Measurements from ENCODE around the gene DOCK3.
"Not testable (repeated sequence)": the region's sequence is repeated elsewhere in the genome, so short reads cannot be mapped to it uniquely, and the experiment has no call there.

The DOCK3 gene

GRCh38 chr3:51075221-51075775, 400.6 kb downstream of the DOCK3 start:
- in situ Hi-C loops (cut with HindIII; ENCODE audit: low sequenced_read_pairs): no loop called here

- in situ Hi-C loops (cut with HindIII; ENCODE audit: low sequenced_read_pairs): no loop called here
Observed at GRCh38 chr3:51082363-51082762, 407.6 kb downstream of the DOCK3 start.

- in situ Hi-C loops (cut with HindIII; ENCODE audit: low sequenced_read_pairs): no loop called here
Observed at GRCh38 chr3:51083490-51083889, 408.8 kb downstream of the DOCK3 start.

GRCh38 chr3:51092141-51092540, 417.4 kb downstream of the DOCK3 start:
- in situ Hi-C loops (cut with HindIII; ENCODE audit: low sequenced_read_pairs): not testable (repeated sequence)

GRCh38 chr3:51094838-51095237, 420.1 kb downstream of the DOCK3 start:
- in situ Hi-C loops (cut with HindIII; ENCODE audit: low sequenced_read_pairs): not testable (repeated sequence)

GRCh38 chr3:51099794-51100535, 425.2 kb downstream of the DOCK3 start:
- in situ Hi-C loops (cut with HindIII; ENCODE audit: low sequenced_read_pairs): loop anchor here (25.0 kb wide), 1 partner anchor 262 kb away; no protein-coding TSS in a partner anchor

- in situ Hi-C loops (cut with HindIII; ENCODE audit: low sequenced_read_pairs): loop anchor here (25.0 kb wide), 1 partner anchor 262 kb away; no protein-coding TSS in a partner anchor
Observed at GRCh38 chr3:51100536-51100851, 425.8 kb downstream of the DOCK3 start.

GRCh38 chr3:51102396-51102795, 427.7 kb downstream of the DOCK3 start:
- in situ Hi-C loops (cut with HindIII; ENCODE audit: low sequenced_read_pairs): loop anchor here (25.0 kb wide), 1 partner anchor 260 kb away; no protein-coding TSS in a partner anchor

- in situ Hi-C loops (cut with HindIII; ENCODE audit: low sequenced_read_pairs): loop anchor here (25.0 kb wide), 1 partner anchor 256 kb away; no protein-coding TSS in a partner anchor
Observed at GRCh38 chr3:51106242-51106876, 431.6 kb downstream of the DOCK3 start.

- in situ Hi-C loops (cut with HindIII; ENCODE audit: low sequenced_read_pairs): loop anchor here (25.0 kb wide), 1 partner anchor 252 kb away; no protein-coding TSS in a partner anchor
Observed at GRCh38 chr3:51110586-51110985, 435.9 kb downstream of the DOCK3 start.

- in situ Hi-C loops (cut with HindIII; ENCODE audit: low sequenced_read_pairs): loop anchor here (25.0 kb wide), 1 partner anchor 239 kb away; no protein-coding TSS in a partner anchor
Observed at GRCh38 chr3:51122944-51123343, 448.2 kb downstream of the DOCK3 start.

GRCh38 chr3:51123531-51123930, 448.8 kb downstream of the DOCK3 start:
- in situ Hi-C loops (cut with HindIII; ENCODE audit: low sequenced_read_pairs): loop anchor here (25.0 kb wide), 1 partner anchor 239 kb away; no protein-coding TSS in a partner anchor

- in situ Hi-C loops (cut with HindIII; ENCODE audit: low sequenced_read_pairs): not testable (repeated sequence)
Observed at GRCh38 chr3:51131607-51132006, 456.9 kb downstream of the DOCK3 start.

GRCh38 chr3:51137715-51138114, 463.0 kb downstream of the DOCK3 start:
- in situ Hi-C loops (cut with HindIII; ENCODE audit: low sequenced_read_pairs): no loop called here

- in situ Hi-C loops (cut with HindIII; ENCODE audit: low sequenced_read_pairs): no loop called here
Observed at GRCh38 chr3:51139616-51140015, 464.9 kb downstream of the DOCK3 start.

- in situ Hi-C loops (cut with HindIII; ENCODE audit: low sequenced_read_pairs): no loop called here
Observed at GRCh38 chr3:51141573-51141972, 466.8 kb downstream of the DOCK3 start.

- in situ Hi-C loops (cut with HindIII; ENCODE audit: low sequenced_read_pairs): no loop called here
Observed at GRCh38 chr3:51145811-51146585, 471.3 kb downstream of the DOCK3 start.

GRCh38 chr3:51146781-51147180, 472.1 kb downstream of the DOCK3 start:
- in situ Hi-C loops (cut with HindIII; ENCODE audit: low sequenced_read_pairs): no loop called here

- in situ Hi-C loops (cut with HindIII; ENCODE audit: low sequenced_read_pairs): no loop called here
Observed at GRCh38 chr3:51156147-51156546, 481.4 kb downstream of the DOCK3 start.

GRCh38 chr3:51163051-51163450, 488.3 kb downstream of the DOCK3 start:
- in situ Hi-C loops (cut with HindIII; ENCODE audit: low sequenced_read_pairs): no loop called here
